CD4-positive, alpha-beta T cell treated with Interleukin-6 for 4 hours (primary cell): ENCODE data around the gene FRAS1.
"Not testable (repeated sequence)": the region's sequence is repeated elsewhere in the genome, so short reads cannot be mapped to it uniquely, and the experiment has no call there.

Experiments
- DNase-seq: peaks from one replicate; pipeline ENCODE4 v3.0.0-alpha.2; 2020; ENCODE audit warnings: mixed read lengths

FRAS1 gene

DNA sequence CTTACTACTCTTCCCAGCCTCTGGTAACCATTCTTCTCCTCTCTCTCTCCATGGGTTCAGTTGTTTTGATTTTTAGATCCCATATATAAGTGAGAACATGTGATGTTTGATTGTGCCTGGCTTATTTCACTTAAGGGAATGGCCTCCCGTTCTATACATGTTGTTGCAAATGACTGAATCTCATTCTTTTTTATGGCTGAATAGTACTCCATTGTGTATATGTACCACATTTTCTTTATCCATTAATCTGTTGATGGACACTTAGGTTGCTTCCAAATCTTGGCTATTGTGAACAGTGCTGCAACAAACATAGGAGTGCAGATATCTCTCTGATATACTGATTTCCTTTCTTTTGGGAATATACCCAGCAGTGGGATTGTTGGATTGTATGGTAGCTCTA lies 410.1 kb downstream of the FRAS1 start:
- DNase-seq, result not testable (repeated sequence)

DNA sequence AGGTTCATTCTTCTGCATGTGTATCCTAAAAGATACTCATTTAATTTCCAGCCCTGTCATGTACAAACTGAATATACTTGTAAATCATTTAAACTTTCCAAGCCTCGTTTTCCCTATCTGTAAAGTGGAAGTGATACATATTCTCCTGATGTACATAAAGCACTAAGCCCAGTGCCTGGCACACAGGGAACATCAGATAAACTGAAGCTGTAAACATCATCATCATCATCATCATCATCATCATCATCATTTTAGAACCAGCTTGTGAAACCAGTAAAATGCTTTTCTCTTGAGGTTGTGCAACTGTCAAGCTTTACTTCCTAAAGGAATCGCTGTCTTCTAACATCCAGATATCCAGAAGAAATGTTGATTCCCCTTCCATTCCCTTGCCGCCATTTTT lies 411.1 kb downstream of the FRAS1 start:
- no peak for DNase-seq

DNA sequence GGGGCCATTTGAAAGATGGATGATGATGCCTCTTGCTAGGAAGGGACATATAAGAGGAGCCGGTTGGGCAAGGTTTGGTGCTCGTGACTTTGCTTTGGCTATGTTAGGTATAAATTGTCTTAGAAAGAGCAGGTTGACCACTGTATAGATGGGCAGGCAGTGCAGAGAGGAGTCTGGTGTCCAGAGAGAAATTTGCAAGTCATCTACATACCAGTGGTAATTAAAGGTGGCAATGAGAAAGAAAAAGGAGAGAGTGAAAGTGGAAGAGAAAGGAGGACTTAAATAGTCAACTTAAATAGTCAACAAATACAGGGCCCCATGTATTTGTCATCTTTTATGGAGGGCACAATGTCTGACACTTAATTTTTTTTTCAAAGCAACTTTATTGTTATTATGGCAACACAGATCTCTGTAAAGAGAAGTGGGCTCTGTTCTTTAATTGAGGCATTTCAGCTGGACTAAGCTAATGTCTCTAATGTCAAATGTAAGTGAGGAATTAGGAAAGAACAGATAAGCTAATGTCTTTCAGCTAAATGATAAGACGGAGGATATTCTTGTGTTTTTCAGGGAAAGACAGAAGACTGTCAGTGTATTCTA lies 419.1 kb downstream of the FRAS1 start:
- DNase-seq, result no peak

DNA sequence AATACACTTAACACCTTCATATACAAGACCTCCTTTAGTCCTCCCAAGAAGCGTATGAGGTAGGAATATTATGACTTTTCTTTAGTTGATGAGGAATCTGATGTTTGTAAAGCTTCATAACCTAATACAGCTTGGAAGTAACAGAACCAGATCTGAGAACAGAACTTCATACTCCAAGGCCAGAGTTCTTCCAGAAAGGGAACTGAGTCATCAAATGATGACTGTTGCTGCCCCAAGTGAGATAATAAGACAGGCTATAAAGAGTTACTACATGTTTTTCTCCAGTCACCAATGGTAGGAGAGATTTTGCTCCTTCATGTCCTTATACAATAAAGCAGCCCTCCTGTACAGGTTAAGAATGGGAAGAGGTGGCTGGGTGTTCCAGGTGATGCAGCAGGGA lies 420.2 kb downstream of the FRAS1 start:
- no peak for DNase-seq

DNA sequence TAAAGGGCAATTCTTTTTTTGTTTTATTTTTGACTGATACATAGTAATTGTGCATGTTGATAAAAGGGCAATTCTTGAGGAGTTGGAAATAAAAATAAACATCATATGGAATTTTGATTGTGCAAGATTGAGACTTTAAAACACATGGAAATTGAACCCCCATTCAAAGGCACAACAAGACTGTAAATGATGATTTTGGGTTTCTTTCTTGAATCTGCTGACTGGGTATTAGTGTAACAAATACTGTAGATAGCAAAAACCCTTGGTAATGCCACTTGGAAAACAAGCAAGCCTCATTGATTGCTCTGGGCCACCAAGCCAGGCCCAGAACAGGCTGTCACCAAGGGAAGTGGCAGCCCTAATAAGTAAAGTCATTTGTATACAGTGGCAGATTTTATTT lies 421.4 kb downstream of the FRAS1 start:
- no peak for DNase-seq

DNA sequence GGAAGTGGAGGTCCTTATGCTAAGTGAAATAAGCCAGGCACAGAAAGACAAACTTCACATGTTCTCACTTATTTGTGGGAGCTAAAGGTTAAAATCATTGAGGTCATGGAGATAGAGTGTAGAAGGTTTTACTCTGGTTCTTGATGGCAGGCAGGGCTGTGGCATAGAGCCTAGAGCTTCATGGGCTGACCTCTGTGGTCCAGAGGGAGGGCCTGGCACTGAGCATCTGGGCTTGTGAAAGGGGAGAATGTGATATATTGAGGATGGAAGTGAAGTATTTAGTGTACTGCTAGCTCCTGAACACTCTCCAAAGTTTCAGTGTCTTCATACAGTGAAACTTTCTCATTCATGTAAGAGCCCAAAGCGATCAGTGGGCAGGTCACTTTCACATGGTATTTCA lies 423.2 kb downstream of the FRAS1 start:
- DNase-seq, result no peak

DNA sequence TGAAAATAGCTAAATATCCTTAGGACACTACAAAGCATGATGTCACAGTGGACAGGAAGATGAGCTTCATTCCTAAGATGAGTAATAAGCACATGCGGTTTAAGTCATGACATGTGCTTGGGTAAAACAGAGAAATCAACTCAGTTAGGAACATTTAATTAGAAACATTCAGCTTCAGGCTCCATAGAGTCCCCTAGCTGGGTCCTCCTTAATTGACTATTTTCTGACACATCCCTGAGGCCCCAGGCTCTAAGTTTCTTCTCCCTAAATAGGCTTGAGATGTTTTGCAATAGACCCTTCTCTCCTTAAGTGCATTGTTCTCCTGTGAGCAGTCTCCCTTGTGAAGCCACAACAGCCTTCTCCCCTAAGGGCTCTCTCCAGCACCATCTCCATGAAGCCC lies 424.1 kb downstream of the FRAS1 start:
- no peak for DNase-seq

DNA sequence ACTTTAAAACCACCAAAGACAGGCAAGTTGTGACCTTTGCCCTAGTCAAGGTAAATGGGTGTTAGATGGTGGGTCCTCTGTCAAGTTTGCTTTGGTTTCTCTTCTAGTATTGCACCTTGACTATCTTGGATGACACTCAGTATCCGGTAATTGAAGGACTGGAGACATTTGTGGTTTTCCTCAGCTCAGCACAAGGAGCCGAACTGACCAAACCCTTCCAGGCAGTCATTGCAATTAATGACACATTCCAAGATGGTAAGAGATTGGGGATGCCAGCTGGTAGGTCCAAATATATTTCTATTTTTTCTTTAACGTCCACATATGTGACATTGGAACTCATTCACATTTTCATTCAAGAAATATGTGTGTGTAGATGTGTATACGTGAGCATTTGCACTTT lies 425.2 kb downstream of the FRAS1 start:
- no peak for DNase-seq

DNA sequence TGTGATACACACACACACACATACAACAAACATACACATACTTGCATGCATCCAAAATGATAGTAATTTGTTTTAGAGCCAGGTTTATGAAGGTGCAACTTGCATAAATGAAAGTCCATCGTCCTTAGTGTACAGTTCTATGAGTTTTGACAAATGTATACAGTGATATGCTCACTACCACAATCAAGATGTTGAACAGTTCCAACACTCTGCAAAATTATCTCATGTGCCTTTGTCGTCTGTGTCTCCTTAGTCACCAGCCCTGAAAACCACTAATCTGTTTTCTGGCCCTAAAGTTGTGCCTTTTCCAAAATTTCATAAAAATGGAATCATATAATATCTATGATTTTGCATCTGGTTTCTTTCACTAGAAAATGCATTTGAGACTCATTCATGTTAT lies 426.7 kb downstream of the FRAS1 start:
- DNase-seq, result no peak

DNA sequence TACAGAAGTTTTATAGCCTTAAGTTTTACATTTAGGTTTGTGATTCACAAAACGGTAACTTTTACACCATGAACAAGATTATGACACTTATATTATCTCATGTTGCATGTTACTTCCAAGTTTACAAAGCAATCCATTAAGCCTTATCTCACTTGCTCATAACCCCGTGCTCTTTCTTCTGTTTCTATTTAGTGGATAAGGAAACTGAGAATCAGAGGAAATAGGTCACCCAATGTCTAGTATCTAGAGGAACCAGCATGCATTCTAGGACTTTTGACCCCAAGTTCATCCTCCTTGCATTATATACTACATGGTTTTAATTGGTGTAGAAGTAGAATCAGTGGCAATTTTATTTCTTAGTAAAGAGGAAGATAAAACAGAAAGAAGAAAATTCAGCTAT lies 427.5 kb downstream of the FRAS1 start:
- no peak for DNase-seq

DNA sequence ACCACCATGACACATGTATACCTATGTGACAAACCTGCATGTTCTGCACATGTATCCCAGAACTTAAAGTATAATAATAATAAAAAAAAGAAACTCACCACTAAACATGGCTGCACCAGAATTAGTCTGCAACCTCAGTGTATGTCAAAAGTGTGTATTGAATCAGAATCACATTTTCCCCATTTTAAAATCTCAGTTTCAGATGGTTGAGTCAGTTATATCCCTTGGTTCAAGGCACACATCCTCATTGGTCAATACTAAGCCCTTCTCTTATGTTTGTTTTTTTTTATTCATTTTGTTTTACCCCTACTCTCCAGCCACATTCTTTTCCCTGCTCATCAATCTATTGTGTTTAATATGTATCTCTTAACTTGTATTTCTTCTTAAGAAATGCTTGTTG lies 436.6 kb downstream of the FRAS1 start:
- DNase-seq, result no peak

DNA sequence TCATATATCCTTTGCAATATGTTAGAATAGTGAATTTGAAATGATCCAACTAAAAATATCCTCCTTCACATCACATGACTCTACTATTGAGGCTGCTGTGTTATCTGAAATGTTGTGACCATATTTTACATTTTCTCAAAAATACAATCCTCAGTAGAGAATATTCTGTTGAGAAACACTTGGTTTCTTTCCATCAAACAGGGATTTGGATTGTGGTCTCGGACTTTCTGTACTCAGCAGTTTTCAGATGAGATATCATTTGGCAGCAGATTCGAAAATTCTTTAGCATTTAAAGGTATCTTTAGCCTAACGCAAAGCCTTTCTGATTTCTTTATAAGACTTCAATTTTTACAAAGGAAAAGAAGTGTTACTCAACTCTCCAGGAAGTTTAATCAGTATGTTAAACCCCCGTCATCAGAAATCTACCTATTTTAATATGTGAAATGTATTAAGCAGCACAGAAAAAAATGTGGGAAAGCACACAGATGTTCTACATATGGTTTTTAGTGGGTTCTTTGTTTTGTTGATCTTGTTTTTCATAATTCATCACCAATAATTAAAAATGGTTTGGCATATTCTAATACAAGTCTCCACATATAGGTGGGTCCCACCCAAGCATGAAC lies 439.0 kb downstream of the FRAS1 start:
- DNase-seq, result no peak

DNA sequence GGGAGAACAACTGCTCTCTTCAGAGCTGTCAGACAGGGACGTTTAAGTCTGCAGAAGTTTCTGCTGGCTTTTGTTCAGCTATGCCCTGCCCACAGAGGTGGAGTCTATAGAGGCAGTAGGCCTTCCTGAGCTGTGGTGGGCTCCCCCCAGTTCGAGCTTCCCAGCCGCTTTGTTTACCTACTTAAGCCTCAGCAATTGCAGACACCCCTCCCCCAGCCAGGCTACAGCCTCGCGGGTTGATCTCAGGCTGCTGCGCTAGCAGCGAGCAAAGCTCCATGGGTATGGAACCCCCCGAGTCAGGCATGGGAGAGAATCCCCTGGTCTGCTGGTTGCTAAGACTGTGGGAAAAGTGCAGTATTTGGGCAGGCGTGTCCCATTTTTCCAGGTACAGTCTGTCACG lies 449.1 kb downstream of the FRAS1 start:
- not testable (repeated sequence) for DNase-seq

DNA sequence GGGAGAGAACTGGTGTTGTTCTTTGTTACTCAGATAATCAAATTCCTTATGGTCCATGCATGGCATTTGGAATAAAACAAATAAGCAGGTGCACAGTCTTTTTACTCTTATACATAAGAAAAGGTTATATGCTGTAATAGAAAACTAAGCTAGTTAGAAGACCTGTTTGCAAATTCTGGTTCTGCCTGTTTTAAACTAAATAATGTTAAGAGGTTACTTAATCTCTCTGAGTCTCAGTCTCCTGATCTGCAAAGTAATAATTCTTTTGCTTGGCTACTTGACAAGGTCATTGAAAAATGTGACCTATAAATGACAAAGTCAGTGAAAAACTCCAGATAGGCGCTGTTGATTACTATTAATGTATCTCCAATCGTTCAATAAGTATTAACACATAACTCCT lies 451.9 kb downstream of the FRAS1 start:
- no peak for DNase-seq

DNA sequence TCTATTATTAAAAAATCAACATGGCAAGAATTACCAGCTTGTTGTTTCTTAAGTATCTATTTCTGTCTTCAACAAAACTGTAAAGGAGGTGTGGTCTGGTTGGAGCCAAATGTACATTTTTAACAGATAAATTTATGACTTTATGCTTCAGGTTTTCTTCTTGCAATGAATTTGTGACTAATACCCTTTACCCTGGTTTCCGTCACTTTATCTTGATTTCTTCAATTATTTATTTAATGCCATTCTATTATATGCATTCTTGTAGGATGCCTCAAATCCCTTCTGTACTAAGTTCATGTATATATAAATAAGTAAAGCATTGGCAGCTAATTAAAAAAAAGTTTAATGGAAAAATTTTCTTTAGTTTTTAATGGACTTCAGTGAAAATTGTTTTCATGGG lies 453.0 kb downstream of the FRAS1 start:
- DNase-seq, result no peak

DNA sequence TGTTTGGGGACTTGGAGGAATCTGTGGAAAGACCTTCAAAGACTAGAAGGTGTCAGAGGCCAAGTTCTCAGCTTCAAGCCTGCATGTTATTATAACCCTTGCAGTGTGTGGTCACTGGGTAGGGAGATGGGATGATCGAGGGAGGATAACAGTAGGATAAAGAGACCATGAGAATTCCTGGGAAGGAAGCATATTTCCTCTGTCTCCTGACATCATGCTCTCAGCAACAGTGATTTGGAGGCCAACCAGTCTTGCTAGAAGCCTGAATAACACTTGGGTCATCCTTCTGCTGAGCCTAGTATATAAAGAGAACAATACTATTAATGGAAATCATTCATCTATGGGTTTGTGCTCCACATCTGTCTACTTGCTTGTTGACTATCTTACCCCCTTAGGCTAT lies 453.6 kb downstream of the FRAS1 start:
- DNase-seq, result no peak

DNA sequence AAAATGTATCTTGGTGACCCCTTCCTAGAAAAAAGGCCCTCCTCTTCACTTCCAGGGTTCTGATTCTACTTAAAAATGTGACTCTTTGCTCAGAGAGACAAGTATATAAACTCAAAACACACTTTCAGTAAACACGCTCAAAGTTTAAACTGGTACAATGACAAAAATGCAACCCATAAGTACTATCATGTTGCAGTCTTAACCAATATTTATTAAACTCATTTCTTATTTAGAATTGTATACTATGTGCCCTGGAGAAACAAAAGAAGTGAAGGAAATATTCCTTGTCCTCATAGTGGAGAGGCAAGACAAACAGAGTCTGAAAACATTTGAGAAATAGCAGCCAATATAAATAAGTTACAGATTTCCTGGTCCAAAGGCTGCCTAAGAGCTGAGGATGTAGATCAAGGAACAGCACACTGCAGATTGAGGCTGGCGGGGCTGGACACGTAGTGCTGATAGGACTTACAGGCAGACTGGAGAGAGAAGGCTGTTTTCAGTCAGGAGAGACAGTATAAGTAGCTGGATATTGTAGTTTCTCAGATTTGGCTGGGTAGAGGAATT lies 455.3 kb downstream of the FRAS1 start:
- DNase-seq, result no peak

DNA sequence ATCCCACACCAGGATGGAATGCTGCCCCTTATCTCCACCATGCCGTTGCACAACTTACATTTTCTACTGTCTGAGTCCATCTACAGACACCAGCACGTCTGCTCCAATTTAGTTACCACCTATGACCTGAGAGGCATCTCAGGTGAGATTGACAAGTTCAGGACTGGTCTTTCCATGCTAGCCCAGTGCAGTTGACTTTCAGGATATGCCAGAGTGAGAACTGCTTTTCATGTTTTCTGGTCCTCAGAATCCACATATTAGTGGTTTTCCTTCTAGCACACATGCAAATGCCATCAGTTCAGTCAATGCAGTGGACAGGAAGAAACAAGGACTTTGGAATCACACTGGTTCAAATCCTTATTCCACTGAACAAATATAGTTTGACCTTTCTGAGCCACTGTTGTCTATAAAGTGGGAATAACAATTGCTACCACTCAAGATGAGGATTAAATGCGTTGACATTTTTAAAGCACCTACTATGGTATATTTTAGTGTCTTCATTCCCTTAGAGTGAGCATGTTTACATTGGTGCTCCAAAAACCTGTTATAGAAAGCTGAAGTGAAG lies 456.4 kb downstream of the FRAS1 start:
- no peak for DNase-seq

DNA sequence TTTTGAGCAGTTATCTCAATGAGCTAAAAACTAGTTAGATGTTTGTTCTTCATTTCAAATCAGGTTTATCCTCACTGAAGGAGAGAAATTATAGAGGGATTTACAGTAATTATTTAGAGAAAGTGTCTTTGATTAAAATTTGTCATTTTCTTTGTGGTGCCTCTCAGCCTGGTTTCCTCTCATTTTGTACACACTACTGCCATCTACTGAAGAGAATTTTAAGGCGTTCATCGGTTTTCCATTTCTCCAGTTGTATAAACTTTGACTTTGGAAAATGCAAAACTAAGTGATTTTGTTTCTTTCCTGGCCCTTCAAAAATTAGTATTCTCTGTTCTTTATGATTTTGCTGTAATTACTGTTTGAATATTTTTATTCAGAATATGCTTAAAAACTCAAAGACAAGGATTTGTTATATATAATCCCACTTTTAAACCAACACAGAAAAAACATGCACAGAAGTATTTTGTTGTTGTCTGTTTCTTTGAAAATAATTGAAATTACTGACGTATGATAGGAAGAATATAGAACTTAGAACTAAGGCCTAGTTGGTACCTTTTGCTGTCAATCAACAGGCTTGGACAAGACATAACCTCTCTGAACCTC lies 460.0 kb downstream of the FRAS1 start:
- DNase-seq, result no peak

DNA sequence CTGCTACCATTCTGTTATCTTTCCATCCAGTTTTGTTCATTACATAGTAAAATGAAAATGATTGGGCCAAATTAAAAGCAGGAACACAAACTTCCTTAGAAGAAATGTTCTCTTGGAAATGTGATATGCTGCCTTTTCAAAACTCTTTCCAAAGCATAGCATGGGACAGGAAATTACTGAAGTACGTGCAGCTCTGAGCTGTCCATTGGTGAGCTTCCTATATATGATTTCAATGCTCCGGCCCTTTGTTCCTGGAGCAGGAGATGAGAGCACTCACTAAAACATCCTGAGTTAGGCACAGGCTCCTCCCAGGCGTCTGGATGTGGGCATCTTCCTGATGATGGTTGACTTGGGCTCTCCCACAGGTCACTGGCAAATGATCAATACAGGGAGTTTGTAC lies 461.4 kb downstream of the FRAS1 start:
- no peak for DNase-seq

DNA sequence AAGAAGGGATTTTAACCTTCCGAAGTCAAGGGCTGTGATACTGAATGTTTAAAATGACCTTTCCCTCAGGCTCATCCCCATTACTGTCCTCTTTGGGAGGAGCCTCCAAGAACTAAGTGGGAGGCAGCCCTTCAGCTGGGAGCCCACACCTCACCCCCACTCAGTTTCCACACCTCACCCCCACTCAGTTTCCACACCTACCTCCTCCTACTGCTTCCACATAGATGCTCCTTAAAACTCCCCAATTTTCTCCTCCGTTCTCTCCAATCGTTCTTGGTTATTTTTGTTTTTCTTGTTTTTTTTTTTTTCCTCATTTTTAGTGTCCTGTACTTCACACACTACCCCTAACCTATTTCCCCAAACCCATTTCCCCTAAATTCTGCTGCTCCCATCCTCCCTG lies 462.8 kb downstream of the FRAS1 start:
- DNase-seq, result no peak

DNA sequence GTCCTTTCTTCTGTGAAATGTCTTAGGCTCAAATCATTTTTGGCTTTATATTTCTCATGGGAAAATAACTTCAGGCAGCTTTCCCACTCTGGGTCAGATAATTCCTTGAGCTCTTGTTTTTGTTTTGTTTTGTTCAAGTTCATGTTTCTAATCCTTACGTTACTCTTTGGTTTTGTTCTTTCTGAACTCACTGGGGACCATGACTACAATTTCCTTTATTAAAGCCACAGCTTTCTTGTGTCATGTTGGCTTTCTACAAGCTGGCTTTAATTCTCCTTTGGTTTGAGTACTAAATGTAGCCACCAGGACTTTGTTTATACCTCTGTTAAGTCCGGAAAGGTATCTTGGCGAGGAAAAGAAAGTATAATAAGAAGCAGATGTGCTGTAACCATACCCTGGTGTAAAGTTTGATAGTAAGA lies 463.7 kb downstream of the FRAS1 start:
- no peak for DNase-seq

DNA sequence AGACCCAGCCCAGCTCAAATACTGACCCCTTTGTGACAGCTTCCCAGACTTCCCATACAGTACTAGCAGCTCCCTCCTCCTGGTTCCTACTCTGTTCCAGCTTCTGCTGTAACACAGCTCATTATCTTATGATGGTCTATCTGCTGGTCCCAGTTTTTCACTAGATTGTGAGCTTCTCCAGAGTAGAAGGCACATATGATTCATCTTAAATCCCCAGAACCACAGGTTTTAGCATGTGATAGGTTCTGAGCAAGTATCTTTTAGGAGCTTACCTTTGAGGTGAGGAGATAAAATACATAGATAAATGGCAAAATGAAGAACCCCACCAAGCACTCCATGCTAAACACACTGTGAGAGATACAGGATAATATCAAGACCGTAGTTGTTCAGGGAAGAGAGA lies 466.9 kb downstream of the FRAS1 start:
- no peak for DNase-seq

DNA sequence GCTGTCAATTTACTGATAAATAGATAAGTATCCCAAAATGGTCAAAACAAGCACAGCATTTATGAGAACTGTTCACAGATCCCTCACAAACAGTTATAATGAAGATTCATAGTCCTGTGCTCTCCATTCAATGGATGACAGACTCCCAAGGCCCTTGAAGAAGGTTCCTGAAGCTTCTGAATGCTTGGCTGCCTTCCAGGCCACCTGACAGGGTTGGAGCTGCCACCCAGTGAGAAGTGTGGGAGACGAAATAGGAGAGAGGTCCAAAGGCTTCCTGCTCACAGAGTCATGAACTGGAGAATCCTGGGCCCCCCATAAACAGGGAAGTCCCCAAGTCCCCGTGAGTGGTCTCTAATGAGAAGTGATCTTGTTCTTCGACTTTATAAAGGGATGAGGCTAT lies 468.4 kb downstream of the FRAS1 start:
- no peak for DNase-seq
